Activated CD8-positive, alpha-beta memory T cell treated with anti-CD3 and anti-CD28 coated beads, Interleukin-2, amount 50 U/mL, for 24 hours (primary cell): Measurements from ENCODE around the gene C4BPA.

Experiments used
- DNase-seq: peaks from one replicate; pipeline ENCODE4 v3.0.0-alpha.2; 2020; ENCODE audit errors: extremely low read depth

C4BPA gene

GRCh38 chr1:207191061-207191460 is 87.0 kb downstream of the C4BPA start:
- DNase-seq = no peak

DNA sequence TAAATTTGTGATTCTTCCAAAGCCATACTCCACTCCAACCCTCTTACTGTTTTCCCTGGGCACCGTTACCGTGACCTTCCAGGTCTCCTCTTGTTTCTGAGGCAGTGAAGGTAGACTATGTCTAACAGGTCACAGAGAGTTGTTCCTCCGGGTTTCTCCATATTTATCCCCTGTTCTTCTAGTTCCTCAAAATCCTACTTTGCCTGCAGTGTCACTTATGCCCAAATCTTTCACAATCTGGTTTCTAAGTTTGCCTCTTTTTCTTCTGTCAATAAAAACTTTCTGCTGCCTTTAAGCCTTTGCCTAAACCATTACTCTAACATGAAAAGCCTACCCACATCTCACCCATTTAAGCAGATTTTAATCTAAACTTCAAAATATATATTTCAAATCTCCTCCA is 87.7 kb downstream of the C4BPA start:
- no peak for DNase-seq

GRCh38 chr1:207194197-207194596 is 90.2 kb downstream of the C4BPA start:
- DNase-seq = no peak
